HCT116 (cell line): Measurements from ENCODE around the gene BMP7.

Experiments
- CTCF ChIP-seq, 3 experiments: fragments of 200-600 bp in 1 of 3; sonication (generic) in 1 of 3; IDR thresholded peaks in 2 of 3; conservative IDR thresholded peaks in 1 of 3; 2 replicates each; pipeline ENCODE4 v1.5.1; 2012 to 2017; ENCODE audit warnings: low read depth in 2 of 3, low read length in 2 of 3, antibody characterized with exemption in 1 of 3, borderline replicate concordance in 1 of 3, control low read depth in 1 of 3, mild to moderate bottlenecking in 1 of 3, mixed read lengths in 1 of 3, mixed run types in 1 of 3, moderate library complexity in 1 of 3; ENCODE audit not compliant: insufficient read depth in 1 of 3
- ELF1 ChIP-seq: IDR thresholded peaks from 2 replicates; pipeline ENCODE4 v1.6.1; 2012; ENCODE audit warnings: low read depth, borderline replicate concordance
- POLR2AphosphoS5 ChIP-seq: IDR thresholded peaks from 2 replicates; pipeline ENCODE4 v1.6.1; 2011; ENCODE audit warnings: mild to moderate bottlenecking, low read depth, low read length, moderate library complexity
- SP1 ChIP-seq: IDR thresholded peaks from 2 replicates; pipeline ENCODE4 v1.6.1; 2012; ENCODE audit warnings: low read depth

GRCh38 chr20:57251344-57251743, 15.1 kb downstream of the BMP7 start:
- TF ChIP-seq POLR2AphosphoS5 (no peak), ELF1 (no peak), SP1 (no peak), CTCF (IDR thresholded peaks at IDR 0.05 in 2 of 3, conservative IDR thresholded peaks at IDR 0.05 in 1 of 3; ENCODE audit: borderline replicate concordance in 1 of 3, insufficient read depth in 1 of 3, low read depth in 2 of 3, low read length in 2 of 3) (no peak)
